GM18505 (cell line): Measurements from ENCODE around the gene RAB17.

Source experiments
- ATAC-seq: cut with Tn5 transposase; IDR thresholded peaks from one replicate; pipeline ENCODE4 v1.9.1; 2021; ENCODE audit not compliant: unreplicated experiment
- POLR2A ChIP-seq: IDR thresholded peaks from 4 replicates; pipeline ENCODE4 v1.6.1; 2011; ENCODE audit warnings: borderline replicate concordance; ENCODE audit not compliant: insufficient read depth, insufficient read length; ENCODE audit errors: extremely low read depth

RAB17 gene

GRCh38 chr2:237540823-237541222 lies 49.7 kb downstream of the RAB17 start:
- ATAC-seq = no peak

GRCh38 chr2:237540223-237540775 lies 50.2 kb downstream of the RAB17 start:
- no peak for TF ChIP-seq POLR2A
- no peak for ATAC-seq

More at GRCh38 chr2:237540823-237541222, 49.7 kb downstream of the RAB17 start:
- TF ChIP-seq POLR2A = no peak

- no peak for ATAC-seq
- no peak for TF ChIP-seq POLR2A
Observed at GRCh38 chr2:237539681-237540080, 50.9 kb downstream of the RAB17 start.

GRCh38 chr2:237538901-237539300 lies 51.6 kb downstream of the RAB17 start:
- ATAC-seq = no peak
- no peak for TF ChIP-seq POLR2A

- no peak for TF ChIP-seq POLR2A
Observed at GRCh38 chr2:237538001-237538720, 52.4 kb downstream of the RAB17 start.

GRCh38 chr2:237536617-237537016 lies 53.9 kb downstream of the RAB17 start:
- no peak for ATAC-seq
- no peak for TF ChIP-seq POLR2A

More at GRCh38 chr2:237538001-237538720, 52.4 kb downstream of the RAB17 start:
- ATAC-seq = no peak

GRCh38 chr2:237536083-237536415 lies 54.5 kb downstream of the RAB17 start:
- TF ChIP-seq POLR2A = no peak
- no peak for ATAC-seq

- no peak for ATAC-seq
- no peak for TF ChIP-seq POLR2A
Observed at GRCh38 chr2:237535385-237536082, 55.0 kb downstream of the RAB17 start.

GRCh38 chr2:237534380-237534779 lies 56.2 kb downstream of the RAB17 start:
- ATAC-seq = no peak

GRCh38 chr2:237533668-237534161 lies 56.8 kb downstream of the RAB17 start:
- TF ChIP-seq POLR2A = no peak
- ATAC-seq = no peak

More at GRCh38 chr2:237534380-237534779, 56.2 kb downstream of the RAB17 start:
- TF ChIP-seq POLR2A = no peak

GRCh38 chr2:237532160-237532559 lies 58.4 kb downstream of the RAB17 start:
- no peak for ATAC-seq
- no peak for TF ChIP-seq POLR2A

GRCh38 chr2:237530472-237531433 lies 59.8 kb downstream of the RAB17 start:
- ATAC-seq = no peak
- TF ChIP-seq POLR2A = no peak
